DMS53 treated with DMSO at 0.1 percent for 48 hours (cell line): ENCODE data around the gene CMPK2.
"Not testable (repeated sequence)": the region's sequence is repeated elsewhere in the genome, so short reads cannot be mapped to it uniquely, and the experiment has no call there.

Experiments used
- DNase-seq: peaks from one replicate; lab custom pipeline; 2025; ENCODE audit not compliant: unreplicated experiment; lab: John Stamatoyannopoulos, UW

The CMPK2 gene

GRCh38 chr2:6865346-6866274 is at the start of gene CMPK2:
Gene CMPK2 (minus strand): TSS chr2:6865907. CDS start chr2:6865696, 211 bp downstream.
- peak; percentile 34 for DNase-seq

- no peak for DNase-seq
These were observed 49.7 kb upstream of the CMPK2 start for GRCh38 chr2:6915399-6915798.

DNA sequence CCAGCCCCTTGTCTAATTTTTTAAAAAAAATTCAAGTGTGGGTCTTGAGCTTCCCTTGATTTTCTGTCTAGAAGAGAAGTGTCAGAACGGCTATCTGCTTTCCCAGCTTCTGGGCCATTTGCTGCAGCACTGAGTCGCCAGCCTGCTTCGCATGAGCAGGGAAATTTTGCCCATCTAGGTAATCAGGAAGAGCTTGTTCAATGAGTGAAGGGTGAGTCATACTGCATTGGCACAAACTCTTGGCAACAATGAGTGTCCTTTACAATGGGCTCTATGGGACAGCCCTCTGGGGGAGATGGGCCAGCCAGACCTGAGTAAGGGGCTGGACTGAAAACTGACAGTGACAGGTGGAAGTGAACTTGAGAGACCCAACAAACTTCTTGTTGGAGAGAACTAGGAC is 49.1 kb upstream of the CMPK2 start:
- DNase-seq = peak; percentile 16

GRCh38 chr2:6913415-6914157 is 47.9 kb upstream of the CMPK2 start:
- no peak for DNase-seq

GRCh38 chr2:6911721-6912120 is 46.0 kb upstream of the CMPK2 start:
- DNase-seq = no peak

DNA sequence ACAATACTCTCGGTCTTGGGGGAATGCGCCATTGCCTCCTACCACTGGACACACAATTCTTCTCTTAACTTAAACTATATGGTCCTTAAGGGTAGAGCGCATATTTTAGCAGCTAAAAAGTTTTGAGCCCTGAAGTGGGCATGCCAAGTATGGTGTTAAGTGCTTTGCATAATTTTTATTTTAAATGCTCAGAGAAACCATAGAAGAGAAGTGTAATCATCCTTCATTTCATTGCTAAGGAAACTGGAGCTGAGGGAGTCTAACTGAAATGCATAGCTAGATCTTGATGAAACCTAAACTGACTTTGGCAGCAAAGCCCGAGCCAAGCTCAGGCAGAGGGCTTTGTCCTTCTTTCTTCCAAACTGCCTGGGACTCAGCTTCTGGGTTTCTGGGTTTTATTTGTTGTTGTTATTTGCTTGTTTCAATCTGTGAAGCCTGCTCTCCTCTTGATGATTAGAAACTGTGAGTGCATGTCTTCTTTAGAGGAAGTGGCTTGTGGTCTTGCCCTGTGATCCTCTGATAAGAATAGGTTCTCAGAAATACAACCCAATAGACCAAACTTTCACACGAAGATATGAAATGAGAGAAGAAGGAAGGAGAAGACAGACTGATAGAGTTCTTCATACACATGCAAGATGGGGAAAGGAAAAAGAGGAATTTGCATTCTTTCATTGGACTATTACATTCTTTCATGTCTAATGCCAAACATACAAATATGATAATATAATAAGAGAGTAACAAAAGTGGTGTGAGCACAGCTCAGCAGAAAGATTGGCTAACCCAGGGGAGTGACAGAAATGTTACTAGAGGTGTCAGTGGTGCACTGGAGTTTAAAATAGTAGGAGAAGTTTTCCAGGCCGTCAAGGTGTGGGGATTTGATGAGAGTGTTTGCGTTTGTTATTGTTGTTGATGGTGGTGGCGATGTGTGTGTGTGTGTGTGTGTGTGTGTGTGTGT is 44.0 kb upstream of the CMPK2 start:
- DNase-seq = no peak

GRCh38 chr2:6908291-6908690 is 42.6 kb upstream of the CMPK2 start:
- no peak for DNase-seq

DNA sequence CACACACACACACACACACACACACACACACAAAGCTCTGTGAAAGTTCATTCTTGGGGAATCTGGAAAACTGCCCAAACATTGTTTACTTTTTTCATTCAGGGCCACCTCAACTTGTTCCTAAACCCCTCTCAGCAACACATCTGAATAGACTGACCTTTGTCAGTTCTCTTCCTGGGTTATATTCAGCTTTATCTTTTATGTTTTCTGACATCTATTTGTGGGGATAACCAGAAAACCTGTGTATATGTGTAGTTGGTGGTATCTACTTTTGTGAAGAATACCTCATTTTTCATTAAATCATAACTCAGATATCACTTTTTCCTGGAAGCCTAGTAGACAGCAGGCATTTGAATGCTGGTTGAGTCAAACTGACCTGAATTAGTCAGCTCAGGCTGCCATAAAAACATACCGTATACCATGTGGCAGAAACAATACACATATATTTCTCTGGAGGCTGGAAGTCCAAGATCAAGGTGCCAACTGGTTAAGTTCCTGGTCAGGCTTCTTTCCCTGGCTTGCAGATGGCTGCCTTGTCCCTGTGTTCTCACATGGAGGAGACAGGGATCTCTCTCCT is 40.5 kb upstream of the CMPK2 start:
- no peak for DNase-seq

GRCh38 chr2:6905668-6906067 is 40.0 kb upstream of the CMPK2 start:
- DNase-seq = no peak

DNA sequence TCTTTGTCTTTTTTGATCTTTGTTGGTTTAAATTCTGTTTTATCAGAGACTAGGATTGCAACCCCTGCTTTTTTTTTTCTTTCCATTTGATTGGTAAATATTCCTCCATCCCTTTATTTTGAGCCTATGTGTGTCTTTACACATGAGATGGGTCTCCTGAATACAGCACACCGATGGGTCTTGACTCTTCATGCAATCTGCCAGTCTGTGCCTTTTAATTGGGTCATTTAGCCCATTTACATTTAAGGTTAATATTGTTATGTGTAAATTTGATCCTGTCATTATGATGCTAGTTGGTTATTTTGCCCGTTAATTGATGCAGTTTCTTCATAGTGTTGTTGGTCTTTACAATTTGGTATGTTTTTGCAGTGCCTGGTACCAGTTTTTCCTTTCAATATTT is 36.9 kb upstream of the CMPK2 start:
- not testable (repeated sequence) for DNase-seq

- DNase-seq = no peak
These were observed 31.4 kb upstream of the CMPK2 start for GRCh38 chr2:6896930-6897759.

- no peak for DNase-seq
These were observed 28.3 kb upstream of the CMPK2 start for GRCh38 chr2:6893876-6894482.

- no peak for DNase-seq
These were observed 23.0 kb upstream of the CMPK2 start for GRCh38 chr2:6888724-6889123.

DNA sequence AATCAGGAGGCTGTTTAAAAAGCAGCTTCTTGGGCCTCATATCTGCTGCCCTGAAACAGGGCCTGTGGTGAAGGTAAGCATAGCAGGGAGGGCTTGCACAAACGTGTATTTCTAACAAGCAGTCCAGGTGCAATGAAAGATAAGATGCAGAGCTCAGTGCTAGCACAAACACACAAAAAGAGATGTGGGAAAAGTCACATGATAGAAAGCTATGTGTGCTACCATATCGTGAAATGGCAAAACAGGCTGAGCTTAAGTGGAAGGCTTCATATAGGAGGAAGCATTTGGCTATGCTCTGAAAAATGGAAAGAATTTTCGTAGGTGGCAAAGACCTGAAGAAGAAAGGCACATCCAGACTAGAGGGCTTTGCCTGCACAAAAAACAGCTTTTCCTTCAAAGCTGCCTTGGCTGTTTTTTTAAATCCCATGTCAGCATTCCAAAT is 22.1 kb upstream of the CMPK2 start:
- DNase-seq = no peak

- no peak for DNase-seq
These were observed 20.3 kb upstream of the CMPK2 start for GRCh38 chr2:6885968-6886367.

DNA sequence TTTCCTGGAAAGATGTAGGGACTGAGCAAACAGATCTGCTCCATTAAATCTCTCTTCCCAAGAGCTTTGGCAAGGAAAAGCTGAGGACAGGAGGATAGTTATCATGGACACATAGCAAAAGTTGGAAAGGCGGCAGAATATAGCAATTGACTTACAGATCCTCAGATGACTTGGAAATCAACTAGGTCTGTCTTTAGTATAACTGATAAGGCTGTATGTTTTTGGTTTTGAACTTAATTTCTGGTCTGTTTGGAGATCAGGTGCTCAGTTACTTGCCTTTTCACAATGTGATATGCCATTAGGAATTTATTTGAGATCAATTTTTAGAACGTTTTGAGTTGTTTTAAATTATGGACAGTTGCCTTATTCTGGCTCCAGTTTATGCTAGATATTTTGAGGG is 19.8 kb upstream of the CMPK2 start:
- no peak for DNase-seq

DNA sequence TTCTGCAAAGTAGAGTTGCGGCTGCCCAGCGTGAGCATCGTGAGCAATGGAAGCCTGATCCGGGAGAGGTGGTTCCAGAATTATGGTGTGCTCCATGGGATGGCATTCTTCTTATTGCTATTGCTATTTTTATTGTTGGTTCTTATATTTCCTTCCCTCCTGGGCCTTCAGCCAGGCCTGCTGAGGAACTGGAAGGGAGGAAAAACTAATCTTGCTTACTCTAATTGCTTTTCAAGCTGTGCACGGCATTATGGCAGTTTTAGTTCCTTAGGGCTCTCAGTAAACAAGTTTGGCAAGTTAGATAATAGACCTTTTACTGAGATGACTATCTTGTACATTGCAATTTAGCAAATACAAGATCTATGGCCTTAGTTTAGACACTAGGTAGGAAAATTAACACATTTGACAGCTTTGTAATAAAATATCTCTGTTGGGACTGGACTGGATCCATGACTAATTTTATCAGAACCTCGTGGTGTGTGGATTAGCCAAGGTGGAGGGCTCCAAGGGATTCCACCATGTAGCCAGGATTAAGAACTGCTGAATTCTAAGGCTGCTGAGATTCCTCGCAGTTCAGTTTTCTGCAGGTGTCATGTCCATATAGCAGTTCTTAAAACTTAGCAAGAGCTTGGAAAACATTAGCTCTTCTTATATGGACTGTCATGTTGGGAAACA is 17.9 kb upstream of the CMPK2 start:
- no peak for DNase-seq

DNA sequence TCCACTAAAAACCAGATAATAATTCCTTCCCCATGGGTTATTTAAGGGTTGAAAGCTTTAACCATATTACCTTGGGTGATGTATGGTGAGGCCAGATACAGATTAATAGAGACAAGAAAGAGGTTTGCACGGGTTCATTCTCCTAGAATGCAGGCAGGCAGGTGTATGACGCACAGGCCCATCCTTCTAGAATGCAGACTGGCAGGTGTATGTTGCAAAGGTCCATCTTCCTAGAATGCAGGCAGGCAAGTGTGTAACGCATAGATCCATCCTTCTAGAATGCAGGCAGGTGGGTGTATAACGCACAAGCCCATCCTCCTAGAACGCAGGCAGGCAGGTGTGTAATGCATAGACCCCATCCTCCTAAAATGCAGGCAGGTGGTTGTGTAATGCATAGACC is 15.8 kb upstream of the CMPK2 start:
- DNase-seq = no peak

DNA sequence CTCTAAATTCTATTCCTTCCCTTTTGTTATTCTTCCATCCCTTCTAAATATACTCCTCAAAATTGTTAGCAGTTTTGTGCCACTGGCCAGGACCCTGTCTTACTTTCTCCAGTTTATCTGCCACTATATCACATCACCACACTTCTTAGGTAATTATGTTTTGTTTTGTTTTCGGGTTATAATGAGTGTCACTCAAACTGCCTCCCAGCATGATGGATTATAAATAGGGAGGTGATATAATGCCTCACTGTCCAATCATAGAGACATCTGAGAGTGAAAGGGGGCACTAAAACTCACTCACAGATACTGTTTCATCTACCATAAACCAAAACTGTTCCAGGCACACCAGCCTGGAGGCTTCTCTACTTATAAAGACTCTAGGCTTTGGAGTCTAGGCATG is 15.3 kb upstream of the CMPK2 start:
- DNase-seq = no peak
